ENCODE measurements around the gene CCDC150. TPM values are rescaled to one million over a fixed set of nuclear protein-coding genes. Genes with fewer than 3 reads are reported as not detected.

CCDC150 gene
- total RNA-seq, 1 donor from 2014 or later, result 0.66 TPM

GRCh38 chr2:196742685-196743084 lies 103.2 kb downstream of the CCDC150 start:
- no peaks in the 10 kb centered on the region for H3K4me1 ChIP-seq
- H3K36me3 ChIP-seq, result no peaks in the 10 kb centered on the region
- H3K27me3 ChIP-seq (ENCODE audit: low read depth), result no peaks in the 10 kb centered on the region
- peaks cover 16% of the 10 kb centered on the region for H3K9me3 ChIP-seq (replicated peaks)
- no peak for TF ChIP-seq CTCF (IDR thresholded peaks at IDR 0.05; ENCODE audit: borderline replicate concordance)
- intact Hi-C loops (cut with micrococcal nuclease), result no loop called here
- H3K4me3 ChIP-seq, result no peak overlapping the region
- no peak for DNase-seq
- H3K27ac ChIP-seq (replicated peaks), result no peak overlapping the region

GRCh38 chr2:196743165-196743564 lies 103.7 kb downstream of the CCDC150 start:
- TF ChIP-seq CTCF (IDR thresholded peaks at IDR 0.05; ENCODE audit: borderline replicate concordance), result no peak
- Histone ChIP-seq H3K27me3 (ENCODE audit: low read depth) (no peaks in the 10 kb centered on the region), H3K36me3 (no peaks in the 10 kb centered on the region), H3K4me1 (no peaks in the 10 kb centered on the region), H3K4me3 (no peak overlapping the region), H3K27ac (replicated peaks) (no peak overlapping the region), H3K9me3 (replicated peaks) (peaks cover 11% of the 10 kb centered on the region)
- no peak for DNase-seq
- intact Hi-C loops (cut with micrococcal nuclease), result no loop called here

- Histone ChIP-seq H3K36me3 (no peaks in the 10 kb centered on the region), H3K27ac (replicated peaks) (no peak overlapping the region), H3K4me1 (no peaks in the 10 kb centered on the region), H3K4me3 (no peak overlapping the region), H3K27me3 (ENCODE audit: low read depth) (no peaks in the 10 kb centered on the region), H3K9me3 (replicated peaks) (no peaks in the 10 kb centered on the region)
- TF ChIP-seq CTCF (IDR thresholded peaks at IDR 0.05; ENCODE audit: borderline replicate concordance), result no peak
- intact Hi-C loops (cut with micrococcal nuclease), result no loop called here
- no peak for DNase-seq
Measured at GRCh38 chr2:196745711-196746110, 106.2 kb downstream of the CCDC150 start.

- Histone ChIP-seq H3K36me3 (no peaks in the 10 kb centered on the region), H3K27me3 (ENCODE audit: low read depth) (no peaks in the 10 kb centered on the region), H3K4me3 (no peak overlapping the region), H3K9me3 (replicated peaks) (no peaks in the 10 kb centered on the region), H3K4me1 (no peaks in the 10 kb centered on the region), H3K27ac (replicated peaks) (no peak overlapping the region)
- intact Hi-C loops (cut with micrococcal nuclease), result no loop called here
- TF ChIP-seq CTCF (IDR thresholded peaks at IDR 0.05; ENCODE audit: borderline replicate concordance), result no peak
- no peak for DNase-seq
Measured at GRCh38 chr2:196747400-196747799, 107.9 kb downstream of the CCDC150 start.

- Histone ChIP-seq H3K27me3 (ENCODE audit: low read depth) (no peaks in the 10 kb centered on the region), H3K36me3 (no peaks in the 10 kb centered on the region), H3K9me3 (replicated peaks) (no peaks in the 10 kb centered on the region), H3K4me3 (no peak overlapping the region), H3K4me1 (no peaks in the 10 kb centered on the region), H3K27ac (replicated peaks) (no peak overlapping the region)
- intact Hi-C loops (cut with micrococcal nuclease), result no loop called here
- TF ChIP-seq CTCF (IDR thresholded peaks at IDR 0.05; ENCODE audit: borderline replicate concordance), result no peak
- no peak for DNase-seq
Measured at GRCh38 chr2:196748123-196748522, 108.6 kb downstream of the CCDC150 start.

Measured in left ventricle myocardium inferior (tissue), 1 donor.